ENCODE data around the gene FANK1.
"Not testable (repeated sequence)": the region's sequence is repeated elsewhere in the genome, so short reads cannot be mapped to it uniquely, and the experiment has no call there.

Gene FANK1

GRCh38 chr10:125929618-125930017 lies 33.3 kb downstream of the FANK1 start:
- no peaks in the 10 kb centered on the region for H3K4me1 ChIP-seq (ENCODE audit: insufficient read depth, low read length)
- no peaks in the 10 kb centered on the region for H3K9me3 ChIP-seq (ENCODE audit: control insufficient read depth, insufficient read depth, low read length)
- H3K36me3 ChIP-seq (ENCODE audit: insufficient read depth, low read length) = no peaks in the 10 kb centered on the region
- no peak overlapping the region for H3K9ac ChIP-seq (ENCODE audit: low read depth, low read length)

DNA sequence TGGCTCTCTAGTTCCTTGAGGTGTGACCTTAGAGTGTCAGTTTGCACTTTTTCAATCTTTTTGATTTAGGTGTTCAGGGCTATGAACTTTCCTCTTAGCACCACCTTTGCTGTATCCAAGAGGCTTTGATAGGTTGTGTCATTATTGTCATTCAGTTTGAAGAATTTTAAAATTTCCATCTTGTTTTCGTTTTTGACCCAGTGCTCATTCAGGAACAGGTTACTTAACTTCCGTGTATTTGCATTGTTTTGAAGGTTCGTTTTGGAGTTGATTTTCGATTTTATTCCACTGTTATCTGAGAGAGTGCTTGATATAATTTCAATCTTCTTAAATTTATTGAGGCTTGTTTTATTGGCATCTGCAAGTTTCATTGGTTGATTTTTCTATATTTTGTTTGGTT lies 37.3 kb downstream of the FANK1 start:
- no peaks in the 10 kb centered on the region for H3K4me1 ChIP-seq (ENCODE audit: insufficient read depth, low read length)
- H3K36me3 ChIP-seq (ENCODE audit: insufficient read depth, low read length) = no peaks in the 10 kb centered on the region
- no peaks in the 10 kb centered on the region for H3K9me3 ChIP-seq (ENCODE audit: control insufficient read depth, insufficient read depth, low read length)
- no peak overlapping the region for H3K9ac ChIP-seq (ENCODE audit: low read depth, low read length)

GRCh38 chr10:125936331-125936730 lies 40.0 kb downstream of the FANK1 start:
- no peaks in the 10 kb centered on the region for H3K9me3 ChIP-seq (ENCODE audit: control insufficient read depth, insufficient read depth, low read length)
- H3K9ac ChIP-seq (ENCODE audit: low read depth, low read length) = no peak overlapping the region
- H3K36me3 ChIP-seq (ENCODE audit: insufficient read depth, low read length) = no peaks in the 10 kb centered on the region
- H3K4me1 ChIP-seq (ENCODE audit: insufficient read depth, low read length) = no peaks in the 10 kb centered on the region

GRCh38 chr10:125940515-125940914 lies 44.2 kb downstream of the FANK1 start:
- Histone ChIP-seq H3K9ac (ENCODE audit: low read depth, low read length) (no peak overlapping the region), H3K9me3 (ENCODE audit: control insufficient read depth, insufficient read depth, low read length) (peaks cover 3% of the 10 kb centered on the region; the same call in 1 of the 2 replicates), H3K36me3 (ENCODE audit: insufficient read depth, low read length) (no peaks in the 10 kb centered on the region), H3K4me1 (ENCODE audit: insufficient read depth, low read length) (no peaks in the 10 kb centered on the region)

DNA sequence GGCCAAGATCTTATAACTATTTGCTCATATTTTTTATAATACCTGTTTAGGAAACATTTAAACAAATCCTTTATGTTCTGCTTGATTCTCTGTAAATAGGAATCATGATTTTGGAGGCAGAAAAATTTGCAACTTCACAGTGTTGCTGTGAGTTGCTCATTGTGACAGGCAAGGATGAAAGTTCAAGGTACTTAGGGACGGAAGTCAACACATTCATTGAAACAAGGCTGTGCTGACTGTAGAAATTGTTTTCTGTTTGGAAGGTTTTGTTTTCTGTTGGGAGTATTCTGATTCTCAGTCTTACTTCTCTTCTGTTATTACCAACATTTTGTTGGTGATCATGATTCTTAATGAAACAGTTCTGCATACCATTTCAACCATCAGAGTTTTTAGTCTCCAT lies 54.9 kb downstream of the FANK1 start:
- no peaks in the 10 kb centered on the region for H3K4me1 ChIP-seq (ENCODE audit: insufficient read depth, low read length)
- no peaks in the 10 kb centered on the region for H3K36me3 ChIP-seq (ENCODE audit: insufficient read depth, low read length)
- H3K9me3 ChIP-seq (ENCODE audit: control insufficient read depth, insufficient read depth, low read length) = peaks cover 8% of the 10 kb centered on the region
- H3K9ac ChIP-seq (ENCODE audit: low read depth, low read length) = no peak overlapping the region

- no peaks in the 10 kb centered on the region for H3K36me3 ChIP-seq (ENCODE audit: insufficient read depth, low read length)
- no peaks in the 10 kb centered on the region for H3K4me1 ChIP-seq (ENCODE audit: insufficient read depth, low read length)
- H3K9ac ChIP-seq (ENCODE audit: low read depth, low read length) = no peak overlapping the region
- peaks cover 8% of the 10 kb centered on the region for H3K9me3 ChIP-seq (ENCODE audit: control insufficient read depth, insufficient read depth, low read length)
These were observed 57.5 kb downstream of the FANK1 start for GRCh38 chr10:125953778-125954385.

- Histone ChIP-seq H3K9ac (ENCODE audit: low read depth, low read length) (no peak overlapping the region), H3K9me3 (ENCODE audit: control insufficient read depth, insufficient read depth, low read length) (peaks cover 8% of the 10 kb centered on the region), H3K4me1 (ENCODE audit: insufficient read depth, low read length) (no peaks in the 10 kb centered on the region), H3K36me3 (ENCODE audit: insufficient read depth, low read length) (no peaks in the 10 kb centered on the region)
These were observed 59.4 kb downstream of the FANK1 start for GRCh38 chr10:125955766-125956165.

DNA sequence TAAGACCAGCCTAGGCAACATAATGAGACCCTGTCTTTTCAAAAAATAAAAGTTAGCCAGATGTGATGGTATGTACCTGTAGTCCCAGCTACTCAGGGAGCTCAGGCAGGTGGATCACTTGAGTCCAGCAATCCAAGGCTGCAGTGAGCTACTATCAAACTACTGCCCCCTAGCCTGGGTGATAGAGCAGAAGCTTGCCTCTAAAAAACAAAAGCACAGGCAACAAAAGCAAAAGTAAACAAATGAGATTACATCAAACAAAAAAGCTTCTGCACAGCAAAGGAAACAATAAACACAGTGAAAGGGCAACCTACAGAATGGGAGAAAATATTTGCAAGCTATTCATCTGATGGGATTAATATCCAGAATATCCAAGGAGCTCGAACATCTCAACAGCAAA lies 65.4 kb downstream of the FANK1 start:
- Histone ChIP-seq H3K36me3 (ENCODE audit: insufficient read depth, low read length) (no peaks in the 10 kb centered on the region), H3K4me1 (ENCODE audit: insufficient read depth, low read length) (no peaks in the 10 kb centered on the region), H3K9ac (ENCODE audit: low read depth, low read length) (no peak overlapping the region), H3K9me3 (ENCODE audit: control insufficient read depth, insufficient read depth, low read length) (no peaks in the 10 kb centered on the region; the same call in 1 of the 2 replicates)

- Histone ChIP-seq H3K9me3 (ENCODE audit: control insufficient read depth, insufficient read depth, low read length) (no peaks in the 10 kb centered on the region; the same call in 1 of the 2 replicates), H3K36me3 (ENCODE audit: insufficient read depth, low read length) (no peaks in the 10 kb centered on the region), H3K9ac (ENCODE audit: low read depth, low read length) (no peak overlapping the region), H3K4me1 (ENCODE audit: insufficient read depth, low read length) (no peaks in the 10 kb centered on the region)
These were observed 65.8 kb downstream of the FANK1 start for GRCh38 chr10:125962200-125962599.

DNA sequence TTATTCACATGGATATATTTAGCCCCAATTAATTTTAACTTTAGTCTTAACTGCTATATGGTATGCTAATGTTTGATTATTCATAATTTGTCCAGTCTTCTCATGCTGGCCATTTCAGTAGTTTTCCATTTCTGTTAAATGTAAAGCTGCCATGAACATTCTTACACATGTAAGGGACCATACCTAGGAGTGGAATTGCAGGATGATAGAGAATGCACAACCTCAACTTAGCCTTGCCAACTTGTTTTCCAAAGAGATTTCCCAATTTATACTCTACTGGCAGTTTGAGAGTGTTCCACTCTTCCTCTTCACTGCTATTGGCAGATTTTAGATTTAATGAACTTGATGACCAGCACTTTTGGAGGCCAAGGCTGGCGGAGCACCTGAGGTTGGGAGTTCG lies 68.2 kb downstream of the FANK1 start:
- Histone ChIP-seq H3K4me1 (ENCODE audit: insufficient read depth, low read length) (no peaks in the 10 kb centered on the region), H3K9me3 (ENCODE audit: control insufficient read depth, insufficient read depth, low read length) (no peaks in the 10 kb centered on the region; the same call in 1 of the 2 replicates), H3K9ac (ENCODE audit: low read depth, low read length) (no peak overlapping the region), H3K36me3 (ENCODE audit: insufficient read depth, low read length) (no peaks in the 10 kb centered on the region)

DNA sequence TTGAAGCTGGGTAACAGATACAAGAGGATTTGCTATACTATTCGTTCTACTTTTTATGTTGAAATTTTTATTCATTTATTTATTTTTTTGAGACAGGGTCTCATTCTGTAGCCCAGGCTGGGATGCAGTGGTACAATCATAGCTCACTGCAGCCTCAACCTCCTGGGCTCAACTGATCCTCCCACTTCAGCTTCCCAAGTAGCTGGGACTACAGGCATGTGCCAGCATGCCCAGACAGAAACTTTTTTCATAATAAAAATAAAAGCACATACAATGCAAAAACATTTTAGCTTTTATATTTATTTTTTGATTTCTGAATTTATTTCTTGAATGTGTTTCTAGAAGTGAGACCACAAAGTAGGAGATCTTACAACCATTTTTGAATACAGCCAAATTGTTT lies 71.2 kb downstream of the FANK1 start:
- no peak overlapping the region for H3K9ac ChIP-seq (ENCODE audit: low read depth, low read length)
- 0 out of 2 replicates have a peak, but pooled peaks cover 2% of the 10 kb centered on the region for H3K9me3 ChIP-seq (ENCODE audit: control insufficient read depth, insufficient read depth, low read length)
- H3K4me1 ChIP-seq (ENCODE audit: insufficient read depth, low read length) = no peaks in the 10 kb centered on the region
- no peaks in the 10 kb centered on the region for H3K36me3 ChIP-seq (ENCODE audit: insufficient read depth, low read length)

- not testable (repeated sequence) for H3K36me3 ChIP-seq (ENCODE audit: insufficient read depth, low read length); H3K9ac ChIP-seq (ENCODE audit: low read depth, low read length); H3K4me1 ChIP-seq (ENCODE audit: insufficient read depth, low read length); H3K9me3 ChIP-seq (ENCODE audit: control insufficient read depth, insufficient read depth, low read length)
These were observed 73.8 kb downstream of the FANK1 start for GRCh38 chr10:125970077-125970630.

GRCh38 chr10:125976960-125977605 lies 80.7 kb downstream of the FANK1 start:
- no peak overlapping the region for H3K9ac ChIP-seq (ENCODE audit: low read depth, low read length)
- no peaks in the 10 kb centered on the region for H3K4me1 ChIP-seq (ENCODE audit: insufficient read depth, low read length)
- H3K36me3 ChIP-seq (ENCODE audit: insufficient read depth, low read length) = no peaks in the 10 kb centered on the region
- H3K9me3 ChIP-seq (ENCODE audit: control insufficient read depth, insufficient read depth, low read length) = no peaks in the 10 kb centered on the region

DNA sequence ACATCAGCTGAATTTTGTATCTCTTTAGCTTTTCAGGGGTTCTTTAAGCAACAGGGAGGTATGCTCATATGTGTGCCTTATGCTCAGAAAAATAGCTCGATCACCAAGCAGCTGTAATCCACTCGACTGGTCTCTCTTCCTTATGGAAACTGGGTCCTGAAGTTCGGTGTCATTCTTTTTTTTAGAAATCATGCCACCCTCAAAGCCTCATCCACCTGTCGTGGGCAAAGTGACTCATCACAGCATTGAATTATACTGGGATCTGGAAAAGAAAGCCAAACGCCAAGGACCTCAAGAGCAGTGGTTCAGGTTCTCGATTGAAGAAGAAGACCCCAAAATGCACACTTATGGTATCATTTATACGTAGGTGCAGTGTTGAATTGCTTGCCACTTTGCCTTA lies 83.6 kb downstream of the FANK1 start:
- no peaks in the 10 kb centered on the region for H3K36me3 ChIP-seq (ENCODE audit: insufficient read depth, low read length)
- H3K9me3 ChIP-seq (ENCODE audit: control insufficient read depth, insufficient read depth, low read length) = no peaks in the 10 kb centered on the region
- H3K4me1 ChIP-seq (ENCODE audit: insufficient read depth, low read length) = no peaks in the 10 kb centered on the region
- no peak overlapping the region for H3K9ac ChIP-seq (ENCODE audit: low read depth, low read length)

DNA sequence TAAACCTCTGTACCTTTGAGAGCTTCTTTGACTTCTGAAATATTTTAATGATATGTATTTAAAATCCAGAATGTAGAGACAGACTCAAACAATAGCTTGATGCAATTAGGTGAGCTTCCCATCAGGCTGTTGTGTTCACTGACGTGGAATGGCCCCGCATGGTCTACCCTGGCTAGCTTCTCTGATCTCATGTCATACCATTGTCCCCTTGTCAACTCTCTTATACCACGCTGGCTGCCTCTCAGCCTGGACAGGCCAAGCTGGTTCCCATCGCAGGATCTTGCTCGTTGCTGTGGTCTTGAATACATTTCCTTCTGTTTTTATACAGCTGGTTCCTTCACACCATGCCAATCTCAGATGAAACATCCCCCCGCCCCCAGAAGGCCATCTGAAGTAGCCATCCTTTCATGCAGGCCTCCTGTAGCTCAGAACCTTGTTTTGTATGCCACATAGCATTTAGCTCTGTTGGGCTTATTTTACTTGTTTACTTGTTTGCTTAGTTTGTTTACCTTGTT lies 84.2 kb downstream of the FANK1 start:
- Histone ChIP-seq H3K4me1 (ENCODE audit: insufficient read depth, low read length) (no peaks in the 10 kb centered on the region), H3K36me3 (ENCODE audit: insufficient read depth, low read length) (no peaks in the 10 kb centered on the region), H3K9ac (ENCODE audit: low read depth, low read length) (no peak overlapping the region), H3K9me3 (ENCODE audit: control insufficient read depth, insufficient read depth, low read length) (no peaks in the 10 kb centered on the region)
